Ovary (tissue), 3 donors: ENCODE measurements around the gene LIFR.
"Not testable (repeated sequence)": the region's sequence is repeated elsewhere in the genome, so short reads cannot be mapped to it uniquely, and the experiment has no call there.

Source experiments
- EP300 ChIP-seq: sonication (generic); formaldehyde crosslinking; IDR thresholded peaks from one replicate; pipeline ENCODE4 v1.6.1; 2017; ENCODE audit warnings: antibody characterized with exemption
- POLR2A ChIP-seq: fragments of 450-650 bp; IDR thresholded peaks from one replicate; pipeline ENCODE4 v1.6.1; 2017; ENCODE audit warnings: antibody characterized with exemption, mild to moderate bottlenecking, moderate library complexity
- TF ChIP-seq, protein P1 (sequence below), 3 donors: fragments of 450-650 bp in 2 of 3; fragments of 200-600 bp in 1 of 3; IDR thresholded peaks; one replicate each; pipeline versions ENCODE4 v1.5.1 to v1.8.0; 2016 to 2022; ENCODE audit warnings: antibody characterized with exemption in 3 of 3, mild to moderate bottlenecking in 1 of 3
- donor health status: DM: no; HTN: no; CAD: no.

DNA sequence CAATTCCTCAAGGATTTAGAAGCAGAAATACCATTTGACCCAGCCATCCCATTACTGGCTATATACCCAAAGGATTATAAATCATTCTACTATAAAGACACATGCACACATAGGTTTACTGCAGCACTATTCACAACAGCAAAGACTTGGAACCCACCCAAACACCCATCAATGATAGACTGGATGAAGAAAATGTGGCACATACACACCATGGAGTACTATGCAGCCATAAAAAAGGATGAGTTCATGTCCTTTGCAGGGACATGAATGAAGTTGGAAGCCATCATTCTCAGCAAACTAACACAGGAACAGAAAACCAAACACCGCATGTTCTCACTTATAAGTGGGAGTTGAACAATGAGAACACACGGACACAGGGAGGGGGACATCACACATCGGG lies 39.8 kb downstream of the LIFR start:
- TF ChIP-seq POLR2A, EP300: not testable (repeated sequence)
- TF ChIP-seq, protein P1, sequence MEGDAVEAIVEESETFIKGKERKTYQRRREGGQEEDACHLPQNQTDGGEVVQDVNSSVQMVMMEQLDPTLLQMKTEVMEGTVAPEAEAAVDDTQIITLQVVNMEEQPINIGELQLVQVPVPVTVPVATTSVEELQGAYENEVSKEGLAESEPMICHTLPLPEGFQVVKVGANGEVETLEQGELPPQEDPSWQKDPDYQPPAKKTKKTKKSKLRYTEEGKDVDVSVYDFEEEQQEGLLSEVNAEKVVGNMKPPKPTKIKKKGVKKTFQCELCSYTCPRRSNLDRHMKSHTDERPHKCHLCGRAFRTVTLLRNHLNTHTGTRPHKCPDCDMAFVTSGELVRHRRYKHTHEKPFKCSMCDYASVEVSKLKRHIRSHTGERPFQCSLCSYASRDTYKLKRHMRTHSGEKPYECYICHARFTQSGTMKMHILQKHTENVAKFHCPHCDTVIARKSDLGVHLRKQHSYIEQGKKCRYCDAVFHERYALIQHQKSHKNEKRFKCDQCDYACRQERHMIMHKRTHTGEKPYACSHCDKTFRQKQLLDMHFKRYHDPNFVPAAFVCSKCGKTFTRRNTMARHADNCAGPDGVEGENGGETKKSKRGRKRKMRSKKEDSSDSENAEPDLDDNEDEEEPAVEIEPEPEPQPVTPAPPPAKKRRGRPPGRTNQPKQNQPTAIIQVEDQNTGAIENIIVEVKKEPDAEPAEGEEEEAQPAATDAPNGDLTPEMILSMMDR (IDR thresholded peaks at IDR 0.05): not testable (repeated sequence)
